ENCODE data around the gene SLC6A20. TPM values are rescaled to one million over a fixed set of nuclear protein-coding genes. Genes with fewer than 3 reads are reported as not detected.

Gene SLC6A20
- total RNA-seq, 1 donor from 2014 or later: not detected

DNA sequence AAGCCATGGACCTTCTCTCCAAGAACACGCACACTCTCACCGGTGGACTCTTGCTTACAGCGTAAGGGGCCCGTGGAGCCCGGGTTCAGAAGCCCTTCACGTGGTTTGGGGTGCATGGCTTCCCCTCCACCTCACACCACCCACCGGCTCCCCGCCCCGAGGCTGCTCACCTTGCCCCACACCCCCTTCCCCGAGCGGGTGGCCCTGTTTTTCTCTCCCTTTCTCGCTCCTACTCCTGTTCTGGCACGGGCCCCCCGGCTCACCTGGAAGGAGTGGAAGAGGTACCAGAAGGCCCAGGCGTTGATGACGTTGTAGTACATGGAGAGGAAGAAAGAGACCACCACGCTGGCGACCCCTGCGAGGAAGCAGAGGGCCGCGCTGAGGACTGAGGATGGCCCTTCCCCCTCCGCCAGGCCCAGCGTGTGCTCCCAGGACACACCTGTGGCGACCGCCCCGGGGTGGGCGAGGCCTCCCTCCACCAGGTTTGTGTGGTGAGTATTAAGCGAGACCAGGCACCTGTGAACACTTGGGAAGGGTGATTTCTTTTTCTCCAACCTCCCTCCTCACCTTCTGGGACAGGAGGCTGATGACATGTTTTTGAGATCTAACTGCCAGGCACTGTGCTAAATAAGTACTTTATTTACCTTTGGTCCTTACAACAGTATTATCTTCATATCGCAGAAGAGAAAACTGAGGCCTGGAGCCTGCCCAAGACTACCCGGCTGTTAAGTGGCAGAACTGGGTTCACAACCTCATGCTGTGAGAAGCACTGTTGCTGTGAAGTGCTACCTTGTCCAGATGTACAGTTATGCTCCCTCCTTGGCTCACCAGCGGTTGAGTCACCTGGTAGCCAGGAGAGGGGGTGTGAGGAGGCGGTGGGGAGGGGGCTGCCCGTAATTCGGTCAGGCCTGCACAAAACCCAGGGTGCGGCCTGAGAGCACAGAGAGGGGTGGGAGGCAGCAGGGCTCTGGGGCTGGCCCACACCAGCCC is 16.3 kb downstream of the SLC6A20 start:
- DNase-seq (no peak), ATAC-seq (ENCODE audit: low read depth) (no peak)
- Mint-ChIP-seq H3K4me3 (no peak overlapping the region), H3K36me3 (ENCODE audit: low read depth) (no peaks in the 10 kb centered on the region), H3K9me3 (peaks cover 9% of the 10 kb centered on the region), H3K27ac (no peak overlapping the region), H3K4me1 (no peaks in the 10 kb centered on the region), H3K27me3 (peaks cover 2% of the 10 kb centered on the region)
- ChIA-PET POLR2A (no interaction called here), CTCF (no interaction called here)
- intact Hi-C loops (cut with micrococcal nuclease): no loop called here
- TF ChIP-seq, protein P1, sequence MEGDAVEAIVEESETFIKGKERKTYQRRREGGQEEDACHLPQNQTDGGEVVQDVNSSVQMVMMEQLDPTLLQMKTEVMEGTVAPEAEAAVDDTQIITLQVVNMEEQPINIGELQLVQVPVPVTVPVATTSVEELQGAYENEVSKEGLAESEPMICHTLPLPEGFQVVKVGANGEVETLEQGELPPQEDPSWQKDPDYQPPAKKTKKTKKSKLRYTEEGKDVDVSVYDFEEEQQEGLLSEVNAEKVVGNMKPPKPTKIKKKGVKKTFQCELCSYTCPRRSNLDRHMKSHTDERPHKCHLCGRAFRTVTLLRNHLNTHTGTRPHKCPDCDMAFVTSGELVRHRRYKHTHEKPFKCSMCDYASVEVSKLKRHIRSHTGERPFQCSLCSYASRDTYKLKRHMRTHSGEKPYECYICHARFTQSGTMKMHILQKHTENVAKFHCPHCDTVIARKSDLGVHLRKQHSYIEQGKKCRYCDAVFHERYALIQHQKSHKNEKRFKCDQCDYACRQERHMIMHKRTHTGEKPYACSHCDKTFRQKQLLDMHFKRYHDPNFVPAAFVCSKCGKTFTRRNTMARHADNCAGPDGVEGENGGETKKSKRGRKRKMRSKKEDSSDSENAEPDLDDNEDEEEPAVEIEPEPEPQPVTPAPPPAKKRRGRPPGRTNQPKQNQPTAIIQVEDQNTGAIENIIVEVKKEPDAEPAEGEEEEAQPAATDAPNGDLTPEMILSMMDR (IDR thresholded peaks at IDR 0.05): no peak

DNA sequence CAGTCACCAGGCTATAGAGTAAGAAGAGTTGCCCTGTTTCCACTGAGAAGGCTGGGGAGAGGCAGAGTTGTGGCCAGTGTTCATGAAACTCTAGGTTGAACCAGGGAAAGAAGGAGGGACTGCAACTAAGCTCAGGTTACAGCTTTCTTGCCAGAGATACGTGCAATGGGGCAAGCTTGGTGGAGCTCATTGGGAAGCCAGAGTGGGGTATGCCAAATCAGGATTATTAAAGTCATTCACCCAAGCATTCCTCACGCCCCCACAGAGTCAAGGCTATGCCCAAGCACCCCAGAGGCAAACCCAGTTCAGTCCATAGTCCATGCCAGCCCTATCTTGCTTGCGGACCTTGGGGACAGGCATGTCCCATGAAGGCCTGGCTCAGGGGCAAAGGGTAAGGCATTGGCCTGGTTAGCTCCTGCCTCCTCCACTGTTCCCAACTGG is 17.6 kb downstream of the SLC6A20 start:
- TF ChIP-seq, protein P1 (IDR thresholded peaks at IDR 0.05): no peak
- H3K9me3 Mint-ChIP-seq: no peaks in the 10 kb centered on the region
- ChIA-PET CTCF (no interaction called here), POLR2A (no interaction called here)
- no peaks in the 10 kb centered on the region for H3K4me1 Mint-ChIP-seq
- H3K36me3 Mint-ChIP-seq (ENCODE audit: low read depth): no peaks in the 10 kb centered on the region
- H3K27me3 Mint-ChIP-seq: peaks cover 2% of the 10 kb centered on the region
- H3K4me3 Mint-ChIP-seq: no peak overlapping the region
- intact Hi-C loops (cut with micrococcal nuclease): no loop called here
- H3K27ac Mint-ChIP-seq: no peak overlapping the region
- DNase-seq: no peak
- no peak for ATAC-seq (ENCODE audit: low read depth)

DNA sequence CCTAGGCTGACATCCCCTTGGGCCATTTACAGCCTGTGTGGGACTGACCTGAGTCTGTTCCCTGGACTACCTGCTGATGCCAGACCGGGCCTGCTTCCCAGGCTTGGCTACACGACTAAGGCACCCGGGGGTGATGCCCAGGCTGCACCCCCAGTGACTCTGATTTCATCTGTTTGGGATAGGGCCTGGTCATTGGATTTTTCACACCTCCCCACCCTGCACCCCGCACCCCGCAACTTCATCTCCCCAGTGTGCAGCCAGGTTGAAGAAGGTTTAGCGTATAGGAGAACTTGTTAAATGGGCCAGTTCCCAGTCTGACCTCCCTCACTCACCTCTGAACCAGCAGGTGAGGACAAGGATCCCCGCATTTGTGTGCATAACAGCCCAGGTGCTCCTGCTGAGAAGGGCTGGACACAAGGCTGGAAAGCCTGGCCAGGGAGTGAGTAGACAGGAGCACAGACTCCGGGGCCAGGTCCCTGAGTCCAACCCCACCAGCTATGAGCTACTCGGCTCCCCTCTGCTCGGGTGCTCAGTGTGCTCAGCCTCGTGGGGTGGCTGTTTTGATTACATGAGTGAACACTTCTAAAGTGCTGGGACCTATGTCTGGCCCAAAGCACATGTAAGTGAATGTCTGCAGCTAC is 18.5 kb downstream of the SLC6A20 start:
- no peaks in the 10 kb centered on the region for H3K36me3 Mint-ChIP-seq (ENCODE audit: low read depth)
- CTCF ChIA-PET: interaction anchor here (1.3 kb wide), 1 partner anchor 16 kb away, joined by 5 read pairs; no protein-coding TSS in a partner anchor

DNA sequence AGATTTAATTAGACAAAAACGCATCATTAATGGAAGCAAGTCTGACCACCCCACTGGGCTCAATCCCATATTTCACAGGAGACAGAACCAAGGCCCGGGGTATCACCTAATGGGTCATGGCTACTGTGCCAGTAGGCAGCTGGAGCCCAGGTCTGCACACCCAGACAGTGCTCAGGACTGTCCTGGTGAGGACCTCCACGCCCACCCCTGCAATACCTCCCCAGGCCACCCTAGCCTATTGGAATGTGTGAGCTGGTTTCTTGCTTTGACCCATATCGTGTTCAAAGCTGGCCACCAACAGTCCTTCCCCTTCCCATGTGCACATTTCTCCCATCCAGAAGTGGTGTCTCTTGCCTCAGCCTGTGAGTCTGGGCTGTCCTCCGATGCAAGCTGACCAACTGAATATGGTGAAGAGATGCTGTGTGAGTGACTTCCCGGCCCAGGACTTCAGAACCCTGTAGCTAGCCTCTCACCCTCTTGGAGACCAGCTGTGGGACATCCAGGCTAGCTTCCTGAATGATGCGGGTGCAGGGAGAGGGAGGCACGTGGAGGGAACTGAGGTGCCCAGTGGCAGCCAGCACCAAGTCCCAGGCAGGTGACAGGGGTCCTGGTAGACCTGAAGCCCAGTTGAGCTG is 19.1 kb downstream of the SLC6A20 start:
- CTCF ChIA-PET: interaction anchor here (1.3 kb wide), 1 partner anchor 15 kb away, joined by 5 read pairs; no protein-coding TSS in a partner anchor
- intact Hi-C loops (cut with micrococcal nuclease): no loop called here
- H3K27ac Mint-ChIP-seq: no peak overlapping the region

More for the DNA sequence above, 18.5 kb downstream of the SLC6A20 start:
- Mint-ChIP-seq H3K4me1 (no peaks in the 10 kb centered on the region), H3K27me3 (peaks cover 5% of the 10 kb centered on the region), H3K27ac (no peak overlapping the region), H3K9me3 (no peaks in the 10 kb centered on the region), H3K4me3 (no peak overlapping the region)
- DNase-seq (no peak), ATAC-seq (ENCODE audit: low read depth) (no peak)
- intact Hi-C loops (cut with micrococcal nuclease): no loop called here
- POLR2A ChIA-PET: no interaction called here
- TF ChIP-seq, protein P1 (IDR thresholded peaks at IDR 0.05): no peak

More for the DNA sequence above, 19.1 kb downstream of the SLC6A20 start:
- TF ChIP-seq, protein P1 (IDR thresholded peaks at IDR 0.05): no peak
- peaks cover 5% of the 10 kb centered on the region for H3K27me3 Mint-ChIP-seq
- H3K9me3 Mint-ChIP-seq: no peaks in the 10 kb centered on the region
- POLR2A ChIA-PET: no interaction called here
- no peak overlapping the region for H3K4me3 Mint-ChIP-seq
- no peak for ATAC-seq (ENCODE audit: low read depth)
- no peaks in the 10 kb centered on the region for H3K4me1 Mint-ChIP-seq
- H3K36me3 Mint-ChIP-seq (ENCODE audit: low read depth): no peaks in the 10 kb centered on the region
- DNase-seq: no peak
